AG04449 (cell line): ENCODE data around the gene EPHB2.

Source experiments
- CTCF ChIA-PET: fragments of 350-600 bp; formaldehyde crosslinking; extraction: SDS; loops from one replicate; lab custom pipeline; 2021; ENCODE audit warnings: antibody characterized with exemption; lab: Yijun Ruan, JAX
- POLR2A ChIA-PET: fragments of 400-600, 350-600 bp; formaldehyde crosslinking; extraction: SDS; loops from one replicate; lab custom pipeline; 2020; ENCODE audit warnings: antibody characterized with exemption, inconsistent platforms; lab: Yijun Ruan, JAX
- DNase-seq: peaks from one replicate; pipeline ENCODE4 v3.0.0-alpha.2; 2010; ENCODE audit warnings: low read depth, low spot score
- H3K4me3 ChIP-seq: 2 replicates; pipeline ENCODE4 v1.5.1; 2011; ENCODE audit warnings: low read depth, mild to moderate bottlenecking, control low read depth, low read length
- TF ChIP-seq, protein P1 (sequence below): IDR thresholded peaks from one replicate; pipeline ENCODE4 v1.5.1; 2011; ENCODE audit warnings: mild to moderate bottlenecking, moderate library complexity, low read length, control low read depth, inconsistent platforms; ENCODE audit not compliant: insufficient read depth; ENCODE audit errors: missing control alignments

EPHB2 gene

DNA sequence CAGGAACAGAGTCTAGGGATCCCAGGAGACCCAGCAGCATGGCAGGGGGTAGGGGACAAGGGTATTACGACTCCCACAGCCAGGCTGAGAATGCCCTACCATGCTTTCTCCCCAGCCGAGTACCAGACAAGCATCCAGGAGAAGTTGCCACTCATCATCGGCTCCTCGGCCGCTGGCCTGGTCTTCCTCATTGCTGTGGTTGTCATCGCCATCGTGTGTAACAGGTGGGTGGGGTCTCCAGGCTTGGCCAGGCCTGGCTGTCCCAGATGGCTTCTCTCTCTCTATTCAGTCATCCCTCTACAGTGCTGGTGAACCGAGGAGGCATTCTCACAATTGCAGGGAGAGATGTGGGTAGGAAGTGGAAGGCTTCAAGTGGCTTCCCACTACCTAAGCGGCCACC lies 184.7 kb downstream of the EPHB2 start:
- TF ChIP-seq, protein P1, sequence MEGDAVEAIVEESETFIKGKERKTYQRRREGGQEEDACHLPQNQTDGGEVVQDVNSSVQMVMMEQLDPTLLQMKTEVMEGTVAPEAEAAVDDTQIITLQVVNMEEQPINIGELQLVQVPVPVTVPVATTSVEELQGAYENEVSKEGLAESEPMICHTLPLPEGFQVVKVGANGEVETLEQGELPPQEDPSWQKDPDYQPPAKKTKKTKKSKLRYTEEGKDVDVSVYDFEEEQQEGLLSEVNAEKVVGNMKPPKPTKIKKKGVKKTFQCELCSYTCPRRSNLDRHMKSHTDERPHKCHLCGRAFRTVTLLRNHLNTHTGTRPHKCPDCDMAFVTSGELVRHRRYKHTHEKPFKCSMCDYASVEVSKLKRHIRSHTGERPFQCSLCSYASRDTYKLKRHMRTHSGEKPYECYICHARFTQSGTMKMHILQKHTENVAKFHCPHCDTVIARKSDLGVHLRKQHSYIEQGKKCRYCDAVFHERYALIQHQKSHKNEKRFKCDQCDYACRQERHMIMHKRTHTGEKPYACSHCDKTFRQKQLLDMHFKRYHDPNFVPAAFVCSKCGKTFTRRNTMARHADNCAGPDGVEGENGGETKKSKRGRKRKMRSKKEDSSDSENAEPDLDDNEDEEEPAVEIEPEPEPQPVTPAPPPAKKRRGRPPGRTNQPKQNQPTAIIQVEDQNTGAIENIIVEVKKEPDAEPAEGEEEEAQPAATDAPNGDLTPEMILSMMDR = no peak
- ChIA-PET POLR2A (no interaction called here), CTCF (interaction anchor here (9.5 kb wide), 1 partner anchor 221 kb away, joined by 103 read pairs; no protein-coding TSS in a partner anchor)
- DNase-seq = no peak
- no peak overlapping the region for H3K4me3 ChIP-seq

DNA sequence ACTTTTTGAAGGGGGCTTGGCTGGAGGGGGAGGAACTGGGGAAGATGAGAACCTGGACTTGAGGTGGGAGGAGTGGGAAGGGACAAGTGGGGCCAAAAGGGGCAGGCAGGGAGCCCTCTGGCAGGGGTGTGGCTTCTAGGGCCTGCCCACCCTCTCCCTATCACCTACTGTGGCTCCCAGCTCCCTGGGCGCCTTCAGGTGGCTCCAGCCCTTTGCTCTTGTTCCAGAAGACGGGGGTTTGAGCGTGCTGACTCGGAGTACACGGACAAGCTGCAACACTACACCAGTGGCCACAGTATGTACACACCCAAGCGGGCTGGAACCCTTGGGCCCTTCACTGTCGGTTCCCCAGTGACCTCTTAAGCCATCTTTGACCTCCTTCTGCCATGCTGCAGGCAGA lies 185.5 kb downstream of the EPHB2 start:
- ChIA-PET POLR2A (no interaction called here), CTCF (interaction anchor here (1.1 kb wide), 1 partner anchor 191 kb away, joined by 3 read pairs; no protein-coding TSS in a partner anchor)
- no peak overlapping the region for H3K4me3 ChIP-seq
- TF ChIP-seq, protein P1 = no peak
- DNase-seq = no peak

DNA sequence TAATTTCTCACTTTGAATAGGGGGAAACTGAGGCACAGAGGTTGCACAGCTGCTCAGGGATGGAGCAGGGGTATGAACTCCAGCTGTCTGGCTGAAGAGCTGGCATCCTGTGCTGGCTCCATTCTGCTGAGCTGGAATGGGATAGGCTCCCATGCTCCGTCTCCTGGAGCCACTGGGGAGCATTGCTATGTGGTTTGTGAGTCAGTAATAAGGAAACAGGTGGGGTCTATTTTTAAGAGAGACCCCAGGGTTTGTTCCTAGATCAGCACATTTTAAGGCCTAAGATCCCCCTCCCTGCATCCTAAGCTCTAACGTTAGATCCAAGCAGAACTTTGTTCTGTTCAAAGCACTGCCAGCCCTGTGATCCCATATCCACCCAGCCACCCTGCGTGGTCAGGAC lies 189.8 kb downstream of the EPHB2 start:
- POLR2A ChIA-PET = interaction anchor here (0.6 kb wide), 1 partner anchor 165 kb away, joined by 3 read pairs; no protein-coding TSS in a partner anchor
- CTCF ChIA-PET = interaction anchor here (1.1 to 2.3 kb wide), 6 partner anchors 9 to 196 kb away, joined by 3 to 9 read pairs (median 4); no protein-coding TSS in a partner anchor
- DNase-seq = no peak
- TF ChIP-seq, protein P1 = no peak
- H3K4me3 ChIP-seq = no peak overlapping the region

DNA sequence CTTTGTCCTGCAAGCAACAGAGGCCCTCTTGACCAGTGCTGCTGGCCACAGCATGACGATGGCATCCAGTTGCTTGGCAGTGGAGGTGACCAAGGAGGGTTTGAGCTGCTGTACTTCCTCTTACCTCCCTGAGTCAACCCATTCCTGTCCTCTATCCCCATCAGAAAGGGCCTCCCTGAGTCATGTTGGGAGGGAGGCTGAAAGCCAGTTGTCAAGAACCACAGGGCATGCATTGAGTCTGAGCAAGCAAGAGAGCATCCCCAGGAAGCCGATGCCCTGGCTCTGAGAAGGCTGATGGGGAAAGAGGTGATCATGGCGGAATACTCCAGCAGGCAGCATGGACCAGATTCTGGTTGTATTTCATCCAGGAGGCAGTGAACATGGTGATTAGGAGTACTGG lies 192.5 kb downstream of the EPHB2 start:
- TF ChIP-seq, protein P1 = no peak
- ChIA-PET CTCF (interaction anchor here (2.0 to 2.3 kb wide), 2 partner anchors 199 to 228 kb away, joined by 7 to 11 read pairs; no protein-coding TSS in a partner anchor), POLR2A (no interaction called here)
- DNase-seq = no peak
- no peak overlapping the region for H3K4me3 ChIP-seq

DNA sequence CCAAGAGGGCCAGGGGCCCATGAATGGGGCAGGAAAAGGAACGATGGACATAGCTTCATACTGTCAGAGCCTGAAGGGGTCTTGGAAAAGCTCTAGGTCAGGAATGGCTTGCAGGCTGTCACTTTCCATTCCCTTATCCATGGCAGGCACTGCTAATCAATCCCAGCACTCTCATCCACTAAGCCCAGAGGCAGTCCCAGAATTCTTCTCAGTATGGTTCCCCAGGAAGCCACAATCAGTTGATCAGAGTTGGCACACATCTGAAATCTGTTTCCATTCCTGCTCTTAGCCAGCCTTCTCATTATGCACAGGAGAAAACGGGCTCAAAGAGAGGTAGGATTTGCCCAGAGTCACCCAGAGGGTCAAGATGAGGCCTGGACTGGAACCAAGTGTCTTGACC lies 196.3 kb downstream of the EPHB2 start:
- TF ChIP-seq, protein P1 = no peak
- no peak overlapping the region for H3K4me3 ChIP-seq
- ChIA-PET POLR2A (no interaction called here), CTCF (interaction anchor here (1.3 kb wide), 1 partner anchor 202 kb away, joined by 3 read pairs; no protein-coding TSS in a partner anchor)
- DNase-seq = no peak

DNA sequence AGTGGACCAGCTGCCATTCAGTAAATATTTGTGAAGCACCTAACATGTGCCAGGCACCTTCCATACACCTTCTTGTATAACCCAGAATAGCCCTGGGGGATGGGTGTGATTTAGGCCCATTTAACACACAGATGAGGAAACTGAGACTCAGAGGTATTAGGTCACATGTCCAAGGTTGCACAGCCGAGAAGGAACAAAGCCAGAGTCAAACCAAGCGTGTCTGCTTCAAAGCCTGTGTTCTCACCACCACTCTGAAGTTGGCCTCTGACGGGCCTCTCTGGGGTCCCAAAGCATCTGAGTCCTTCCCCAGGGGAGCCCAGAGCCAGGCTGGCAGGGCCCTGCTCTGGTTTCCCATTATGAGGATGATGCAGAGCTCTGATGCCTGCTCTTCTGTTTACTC lies 196.9 kb downstream of the EPHB2 start:
- CTCF ChIA-PET = interaction anchor here (1.0 to 2.7 kb wide), 3 partner anchors 25 to 203 kb away, joined by 3 to 9 read pairs (median 3); no protein-coding TSS in a partner anchor
- no peak for DNase-seq
- H3K4me3 ChIP-seq = no peak overlapping the region
- TF ChIP-seq, protein P1 = no peak
- POLR2A ChIA-PET = no interaction called here
